Nephron (organoid): ENCODE results near the gene GTPBP3.

Experiments used
- H3K27ac Mint-ChIP-seq, 3 experiments: 2 replicates each; pipeline ENCODE4 v1.8.0; 2020; ENCODE audit warnings: mixed read lengths in 3 of 3, mild to moderate bottlenecking in 2 of 3, moderate library complexity in 1 of 3
- H3K27me3 Mint-ChIP-seq: 2 replicates; pipeline ENCODE4 v1.8.0; 2021; ENCODE audit warnings: low read depth, mild to moderate bottlenecking, moderate library complexity, mixed read lengths
- H3K36me3 Mint-ChIP-seq: 2 replicates; pipeline ENCODE4 v1.8.0; 2020; ENCODE audit warnings: low read depth, mixed read lengths
- H3K4me1 Mint-ChIP-seq: 2 replicates; pipeline ENCODE4 v1.8.0; 2020; ENCODE audit warnings: mixed read lengths
- H3K4me3 Mint-ChIP-seq, 3 experiments: 2 replicates each; pipeline ENCODE4 v1.8.0; 2020; ENCODE audit warnings: mild to moderate bottlenecking in 3 of 3, mixed read lengths in 3 of 3, moderate library complexity in 2 of 3
- H3K9me3 Mint-ChIP-seq: 2 replicates; pipeline ENCODE4 v1.8.0; 2020; ENCODE audit warnings: mixed read lengths
- TF ChIP-seq, protein P1 (sequence below), 3 experiments: fragments of 200-600 bp; sonication (generic); IDR thresholded peaks; one replicate each; pipeline ENCODE4 v1.5.0; 2021; ENCODE audit warnings: antibody characterized with exemption in 3 of 3; ENCODE audit not compliant: unreplicated experiment in 3 of 3

Gene GTPBP3

GRCh38 chr19:17322854-17323253, 14.5 kb upstream of the GTPBP3 start:
- peaks cover 3% of the 10 kb centered on the region for H3K4me1 Mint-ChIP-seq
- TF ChIP-seq, protein P1, sequence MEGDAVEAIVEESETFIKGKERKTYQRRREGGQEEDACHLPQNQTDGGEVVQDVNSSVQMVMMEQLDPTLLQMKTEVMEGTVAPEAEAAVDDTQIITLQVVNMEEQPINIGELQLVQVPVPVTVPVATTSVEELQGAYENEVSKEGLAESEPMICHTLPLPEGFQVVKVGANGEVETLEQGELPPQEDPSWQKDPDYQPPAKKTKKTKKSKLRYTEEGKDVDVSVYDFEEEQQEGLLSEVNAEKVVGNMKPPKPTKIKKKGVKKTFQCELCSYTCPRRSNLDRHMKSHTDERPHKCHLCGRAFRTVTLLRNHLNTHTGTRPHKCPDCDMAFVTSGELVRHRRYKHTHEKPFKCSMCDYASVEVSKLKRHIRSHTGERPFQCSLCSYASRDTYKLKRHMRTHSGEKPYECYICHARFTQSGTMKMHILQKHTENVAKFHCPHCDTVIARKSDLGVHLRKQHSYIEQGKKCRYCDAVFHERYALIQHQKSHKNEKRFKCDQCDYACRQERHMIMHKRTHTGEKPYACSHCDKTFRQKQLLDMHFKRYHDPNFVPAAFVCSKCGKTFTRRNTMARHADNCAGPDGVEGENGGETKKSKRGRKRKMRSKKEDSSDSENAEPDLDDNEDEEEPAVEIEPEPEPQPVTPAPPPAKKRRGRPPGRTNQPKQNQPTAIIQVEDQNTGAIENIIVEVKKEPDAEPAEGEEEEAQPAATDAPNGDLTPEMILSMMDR (IDR thresholded peaks at IDR 0.05; ENCODE audit: unreplicated experiment in 3 of 3), result no peak
- no peak overlapping the region for H3K4me3 Mint-ChIP-seq
- H3K27me3 Mint-ChIP-seq, result peaks cover 7% of the 10 kb centered on the region
- no peaks in the 10 kb centered on the region for H3K9me3 Mint-ChIP-seq
- H3K27ac Mint-ChIP-seq, result peak overlapping the region in 1 of 3 experiments; percentile 60
- H3K36me3 Mint-ChIP-seq, result peaks cover 11% of the 10 kb centered on the region

- H3K27me3 Mint-ChIP-seq, result peaks cover 9% of the 10 kb centered on the region
- no peaks in the 10 kb centered on the region for H3K9me3 Mint-ChIP-seq
- peak overlapping the region in 1 of 3 experiments; percentile 60 for H3K27ac Mint-ChIP-seq
- H3K4me1 Mint-ChIP-seq, result peaks cover 4% of the 10 kb centered on the region
- TF ChIP-seq, protein P1 (IDR thresholded peaks at IDR 0.05; ENCODE audit: unreplicated experiment in 3 of 3), result no peak
- H3K4me3 Mint-ChIP-seq, result no peak overlapping the region
- H3K36me3 Mint-ChIP-seq, result peaks cover 11% of the 10 kb centered on the region
Observed at GRCh38 chr19:17323300-17323963, 13.9 kb upstream of the GTPBP3 start.

- Mint-ChIP-seq H3K36me3 (peaks cover 11% of the 10 kb centered on the region), H3K4me1 (peaks cover 4% of the 10 kb centered on the region), H3K27ac (no peak overlapping the region), H3K27me3 (peaks cover 9% of the 10 kb centered on the region), H3K9me3 (no peaks in the 10 kb centered on the region), H3K4me3 (no peak overlapping the region)
- TF ChIP-seq, protein P1 (IDR thresholded peaks at IDR 0.05; ENCODE audit: unreplicated experiment in 3 of 3), result no peak
Observed at GRCh38 chr19:17323964-17324332, 13.4 kb upstream of the GTPBP3 start.

GRCh38 chr19:17324357-17325114, 12.8 kb upstream of the GTPBP3 start:
- Mint-ChIP-seq H3K9me3 (no peaks in the 10 kb centered on the region), H3K36me3 (peaks cover 11% of the 10 kb centered on the region), H3K4me3 (no peak overlapping the region), H3K27me3 (peaks cover 13% of the 10 kb centered on the region), H3K27ac (no peak overlapping the region), H3K4me1 (peaks cover 4% of the 10 kb centered on the region)
- TF ChIP-seq, protein P1 (IDR thresholded peaks at IDR 0.05; ENCODE audit: unreplicated experiment in 3 of 3), result no peak

- TF ChIP-seq, protein P1 (IDR thresholded peaks at IDR 0.05; ENCODE audit: unreplicated experiment in 3 of 3), result no peak
- Mint-ChIP-seq H3K4me1 (peaks cover 4% of the 10 kb centered on the region), H3K4me3 (no peak overlapping the region), H3K36me3 (peaks cover 12% of the 10 kb centered on the region), H3K9me3 (no peaks in the 10 kb centered on the region), H3K27me3 (peaks cover 19% of the 10 kb centered on the region), H3K27ac (no peak overlapping the region)
Observed at GRCh38 chr19:17325133-17325532, 12.2 kb upstream of the GTPBP3 start.
